Muscle layer of duodenum (tissue), 2 donors: ENCODE data around the gene TOP1.

Experiments used
- H3K27ac ChIP-seq: one replicate; pipeline ENCODE4 v1.7.0; 2013; ENCODE audit warnings: mild to moderate bottlenecking, low read length
- H3K27me3 ChIP-seq: one replicate; pipeline ENCODE4 v1.7.0; 2013; ENCODE audit warnings: low read depth, mild to moderate bottlenecking, control low read depth, low read length
- H3K36me3 ChIP-seq, 2 donors: one replicate each; pipeline ENCODE4 v1.7.0; 2013; ENCODE audit warnings: low read length in 2 of 2, control low read depth in 1 of 2, mild to moderate bottlenecking in 1 of 2; ENCODE audit not compliant: insufficient read depth in 2 of 2, control insufficient read depth in 1 of 2
- H3K4me1 ChIP-seq, 2 donors: one replicate each; pipeline ENCODE4 v1.7.0; 2013; ENCODE audit warnings: low read length in 2 of 2, mild to moderate bottlenecking in 2 of 2, control low read depth in 1 of 2, moderate library complexity in 1 of 2; ENCODE audit not compliant: insufficient read depth in 2 of 2, control insufficient read depth in 1 of 2
- H3K4me3 ChIP-seq, 2 donors: one replicate each; pipeline ENCODE4 v1.7.0; 2013; ENCODE audit warnings: low read length in 2 of 2, low read depth in 1 of 2, mild to moderate bottlenecking in 1 of 2
- H3K9me3 ChIP-seq, 2 donors: one replicate each; pipeline ENCODE4 v1.7.0; 2013; ENCODE audit warnings: low read length in 2 of 2, control low read depth in 1 of 2, mild to moderate bottlenecking in 1 of 2; ENCODE audit not compliant: control insufficient read depth in 1 of 2
- donor health status: healthy.

The TOP1 gene

GRCh38 chr20:41173791-41174341 lies 145.2 kb downstream of the TOP1 start:
- H3K9me3 ChIP-seq: no peaks in the 10 kb centered on the region
- H3K4me3 ChIP-seq: no peak overlapping the region
- peaks cover 10 to 43% of the 10 kb centered on the region in 2 donors for H3K4me1 ChIP-seq
- H3K27me3 ChIP-seq: no peaks in the 10 kb centered on the region
- H3K27ac ChIP-seq: peak overlapping the region; percentile 46
- H3K36me3 ChIP-seq: peaks cover 36 to 45% of the 10 kb centered on the region in 2 donors
